ENCODE results near the gene AKR1E2. TPM values are rescaled to one million over a fixed set of nuclear protein-coding genes. Genes with fewer than 3 reads are reported as not detected.

The AKR1E2 gene
- total RNA-seq, 1 experiment from 2014 or later, result 24.5 TPM

DNA sequence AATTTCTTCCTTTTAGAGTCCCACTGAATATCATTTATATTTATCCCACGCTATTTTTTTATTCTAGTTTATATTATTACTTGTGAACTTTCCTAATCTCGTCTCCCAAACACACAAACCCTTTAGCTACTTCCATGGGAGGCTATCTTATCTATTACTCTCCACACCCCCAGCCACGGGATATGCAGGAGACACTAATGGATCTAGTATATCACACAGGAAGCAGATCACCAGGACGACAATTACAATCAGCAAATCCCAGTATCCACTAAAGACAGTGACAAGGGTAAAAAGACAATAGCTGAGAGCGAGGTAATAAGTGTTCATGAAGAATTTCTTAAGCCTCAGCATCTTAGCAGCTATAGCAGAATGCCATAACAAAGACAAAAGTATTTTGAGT lies 3.8 kb upstream of the AKR1E2 start:
- peaks cover 6% of the 10 kb centered on the region; the same call in 1 of the 2 replicates for H3K36me3 ChIP-seq
- H3K4me3 ChIP-seq, result no peak overlapping the region
- H3K9me3 ChIP-seq (replicated peaks), result peaks cover 9% of the 10 kb centered on the region
- no peaks in the 10 kb centered on the region for H3K27me3 ChIP-seq (replicated peaks)
- no peak for DNase-seq (ENCODE audit: low read depth in 1 of 2, low spot score in 2 of 2)
- peaks cover 19% of the 10 kb centered on the region for H3K4me1 ChIP-seq (replicated peaks)
- no peak overlapping the region for H3K27ac ChIP-seq

DNA sequence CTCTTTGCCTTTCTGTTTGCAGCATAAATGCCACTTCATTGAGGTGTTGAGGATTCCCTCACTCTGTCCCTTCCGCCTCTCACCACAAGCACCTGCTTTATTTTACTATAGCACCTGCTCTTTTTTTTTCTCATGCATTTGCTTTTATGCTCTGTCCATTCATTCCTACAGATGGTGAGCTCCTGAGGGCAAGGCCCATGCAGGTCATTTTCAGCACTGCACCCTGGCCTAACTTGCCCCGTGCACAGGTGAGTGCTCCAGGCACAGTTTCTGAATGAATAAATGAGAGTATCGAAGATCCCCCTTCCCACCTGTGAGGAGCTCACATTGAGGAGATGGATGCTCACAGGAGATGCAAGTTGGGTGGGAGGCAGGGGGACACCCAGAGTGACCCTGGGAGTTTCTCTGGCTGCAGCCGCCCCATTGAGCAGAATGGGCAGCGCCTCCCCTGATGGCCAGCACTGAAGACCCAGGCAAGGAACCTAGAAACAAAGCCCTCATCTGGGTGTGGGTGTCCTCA lies 1.2 kb upstream of the AKR1E2 start:
- Histone ChIP-seq H3K27ac (no peak overlapping the region), H3K9me3 (replicated peaks) (peaks cover 9% of the 10 kb centered on the region), H3K4me1 (replicated peaks) (peaks cover 21% of the 10 kb centered on the region)

DNA sequence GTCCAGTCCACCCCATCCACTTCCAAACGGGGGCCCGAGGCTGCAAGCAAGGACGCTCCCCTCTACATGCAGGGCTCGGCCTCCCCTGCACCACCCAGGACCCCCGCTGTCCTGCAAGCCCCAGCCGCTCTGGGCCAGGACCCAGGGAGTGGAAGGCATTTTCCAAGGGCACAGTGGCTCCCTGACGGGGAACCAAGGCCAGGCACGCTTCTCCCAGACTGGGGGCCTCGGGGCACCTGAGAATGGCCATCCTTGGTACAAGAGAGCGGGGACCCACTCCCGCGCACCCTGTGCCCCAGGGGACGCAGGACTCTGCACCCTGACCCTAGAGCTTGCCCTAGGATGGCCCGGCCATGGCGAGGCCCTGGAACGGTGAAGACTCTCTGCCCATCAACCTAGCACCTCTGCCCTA lies 545 bp upstream of the AKR1E2 start:
- Histone ChIP-seq H3K9me3 (replicated peaks) (peaks cover 9% of the 10 kb centered on the region), H3K36me3 (peaks cover 6% of the 10 kb centered on the region; the same call in 1 of the 2 replicates), H3K27ac (peak overlapping the region; percentile 96; the same call in 1 of the 2 replicates), H3K27me3 (replicated peaks) (no peaks in the 10 kb centered on the region), H3K4me1 (replicated peaks) (peaks cover 21% of the 10 kb centered on the region), H3K4me3 (peak overlapping the region; percentile 78)
- no peak for DNase-seq (ENCODE audit: low read depth in 1 of 2, low spot score in 2 of 2)

More for the DNA sequence above, 1.2 kb upstream of the AKR1E2 start:
- peaks cover 6% of the 10 kb centered on the region; the same call in 1 of the 2 replicates for H3K36me3 ChIP-seq
- DNase-seq (ENCODE audit: low read depth in 1 of 2, low spot score in 2 of 2), result no peak
- no peaks in the 10 kb centered on the region for H3K27me3 ChIP-seq (replicated peaks)
- no peak overlapping the region for H3K4me3 ChIP-seq

DNA sequence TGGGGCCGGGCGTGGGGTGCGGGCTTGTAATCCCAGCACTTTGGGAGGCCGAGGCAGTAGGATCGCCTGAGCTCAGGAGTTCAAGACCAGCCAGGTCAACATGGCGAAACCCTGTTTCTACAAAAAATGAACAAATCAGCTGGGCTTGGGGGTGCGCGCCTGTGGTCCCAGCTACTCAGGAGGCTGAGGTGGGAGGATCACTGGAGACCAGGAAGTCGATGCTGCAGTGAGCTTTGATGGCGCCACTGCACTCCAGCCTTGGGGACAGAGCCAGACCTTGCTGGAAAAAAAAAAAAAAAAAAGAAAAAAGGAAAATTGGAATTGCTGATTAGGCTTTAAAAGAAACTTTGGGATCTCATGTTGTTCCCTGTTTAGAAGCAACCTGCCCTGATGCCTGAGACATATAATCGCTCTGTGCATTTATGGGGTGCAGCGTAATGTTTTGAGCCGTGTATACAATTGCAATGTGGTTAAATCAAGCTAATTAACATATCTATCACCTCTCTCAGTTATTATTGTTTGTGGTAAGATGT lies 851 bp downstream of the AKR1E2 start:
- peaks cover 9% of the 10 kb centered on the region for H3K9me3 ChIP-seq (replicated peaks)
- peaks cover 20% of the 10 kb centered on the region for H3K36me3 ChIP-seq
- H3K4me1 ChIP-seq (replicated peaks), result peaks cover 21% of the 10 kb centered on the region
- no peak for DNase-seq (ENCODE audit: low read depth in 1 of 2, low spot score in 2 of 2)
- no peaks in the 10 kb centered on the region for H3K27me3 ChIP-seq (replicated peaks)
- peak overlapping the region; percentile 96 for H3K27ac ChIP-seq
- peak overlapping the region; percentile 78 for H3K4me3 ChIP-seq

DNA sequence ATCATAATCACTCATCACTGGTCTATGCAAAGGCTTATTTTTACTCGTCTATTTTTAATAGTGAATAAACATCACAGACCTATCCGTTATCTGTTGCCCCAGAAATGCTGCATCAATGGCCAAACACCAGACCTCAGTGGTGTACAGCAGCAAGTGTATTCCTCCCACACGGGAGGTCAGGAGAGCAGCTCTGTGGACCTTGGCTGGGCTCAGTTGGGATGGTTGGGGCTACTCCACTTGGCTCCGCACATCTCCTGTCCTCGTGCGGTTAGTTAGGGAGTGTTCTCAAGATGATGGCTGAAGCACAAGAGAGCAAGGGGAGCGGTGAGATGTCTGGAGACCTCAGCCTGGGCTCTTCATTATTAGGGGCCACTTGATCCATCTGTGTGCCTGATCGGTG lies 2.0 kb downstream of the AKR1E2 start:
- peaks cover 9% of the 10 kb centered on the region for H3K9me3 ChIP-seq (replicated peaks)
- no peak for DNase-seq (ENCODE audit: low read depth in 1 of 2, low spot score in 2 of 2)
- no peak overlapping the region for H3K4me3 ChIP-seq
- H3K4me1 ChIP-seq (replicated peaks), result peaks cover 21% of the 10 kb centered on the region
- no peak overlapping the region for H3K27ac ChIP-seq
- no peaks in the 10 kb centered on the region for H3K27me3 ChIP-seq (replicated peaks)
- H3K36me3 ChIP-seq, result peaks cover 29% of the 10 kb centered on the region

DNA sequence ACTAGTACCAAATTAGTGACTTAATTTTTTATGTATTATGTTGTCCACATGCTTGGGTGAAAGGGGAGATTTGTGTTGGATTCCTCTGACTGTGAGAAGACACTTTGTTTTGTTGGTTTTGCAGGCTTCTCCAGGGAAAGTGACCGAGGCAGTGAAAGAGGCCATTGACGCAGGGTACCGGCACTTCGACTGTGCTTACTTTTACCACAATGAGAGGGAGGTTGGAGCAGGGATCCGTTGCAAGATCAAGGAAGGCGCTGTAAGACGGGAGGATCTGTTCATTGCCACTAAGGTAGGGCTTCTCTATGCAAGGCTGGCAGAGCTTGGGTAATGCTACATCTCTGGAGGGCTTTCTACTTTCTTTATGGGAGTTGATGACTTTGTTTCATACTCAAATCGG lies 4.5 kb downstream of the AKR1E2 start:
- no peaks in the 10 kb centered on the region for H3K27me3 ChIP-seq (replicated peaks)

DNA sequence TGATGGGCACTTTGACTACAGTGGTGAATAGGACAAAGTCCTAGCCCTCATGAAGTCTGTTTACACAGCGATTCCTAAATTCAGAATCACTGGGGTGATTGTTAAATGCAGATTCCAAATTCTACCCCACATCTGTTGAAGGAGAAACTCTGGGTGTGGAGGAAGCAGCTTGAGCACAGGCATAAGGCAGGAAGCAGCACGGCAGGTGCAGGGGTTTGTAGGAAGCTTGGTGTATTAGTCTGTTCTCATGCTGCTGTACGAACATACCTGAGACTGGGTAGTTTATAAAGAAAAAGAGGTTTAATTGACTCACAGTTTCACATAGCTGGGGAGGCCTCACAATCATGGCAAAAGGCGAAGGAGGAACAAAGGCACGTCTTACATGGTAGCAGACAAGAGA lies 5.1 kb downstream of the AKR1E2 start:
- Histone ChIP-seq H3K36me3 (peaks cover 59% of the 10 kb centered on the region), H3K27ac (no peak overlapping the region), H3K27me3 (replicated peaks) (no peaks in the 10 kb centered on the region), H3K9me3 (replicated peaks) (no peaks in the 10 kb centered on the region), H3K4me1 (replicated peaks) (peaks cover 13% of the 10 kb centered on the region), H3K4me3 (no peak overlapping the region)
- DNase-seq (ENCODE audit: low read depth in 1 of 2, low spot score in 2 of 2), result peak in 1 of 2 experiments; percentile 15

More for the DNA sequence above, 4.5 kb downstream of the AKR1E2 start:
- Histone ChIP-seq H3K36me3 (peaks cover 54% of the 10 kb centered on the region), H3K27ac (no peak overlapping the region), H3K4me3 (no peak overlapping the region), H3K9me3 (replicated peaks) (peaks cover 3% of the 10 kb centered on the region), H3K4me1 (replicated peaks) (peaks cover 18% of the 10 kb centered on the region)
- DNase-seq (ENCODE audit: low read depth in 1 of 2, low spot score in 2 of 2), result peak in 1 of 2 experiments; percentile 23

DNA sequence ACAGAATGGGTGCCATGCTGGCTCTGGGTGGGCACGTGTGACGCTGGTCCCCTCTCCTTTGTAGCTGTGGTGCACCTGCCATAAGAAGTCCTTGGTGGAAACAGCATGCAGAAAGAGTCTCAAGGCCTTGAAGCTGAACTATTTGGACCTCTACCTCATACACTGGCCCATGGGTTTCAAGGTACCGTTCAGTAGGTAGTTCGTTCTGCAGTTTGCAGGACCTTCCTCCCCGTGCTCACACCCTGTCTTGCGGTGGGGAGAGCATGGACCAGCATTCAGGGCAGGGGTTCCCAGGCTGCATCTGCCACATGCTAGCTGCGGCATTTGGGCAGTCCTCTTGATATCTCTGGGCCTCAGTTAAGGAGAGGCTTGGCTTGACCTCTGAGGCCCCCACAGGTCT lies 7.3 kb downstream of the AKR1E2 start:
- no peak overlapping the region for H3K27ac ChIP-seq
- H3K27me3 ChIP-seq (replicated peaks), result no peaks in the 10 kb centered on the region
- no peaks in the 10 kb centered on the region for H3K9me3 ChIP-seq (replicated peaks)
- no peak overlapping the region for H3K4me3 ChIP-seq
- peaks cover 64% of the 10 kb centered on the region for H3K36me3 ChIP-seq
- peak in 1 of 2 experiments; percentile 25 for DNase-seq (ENCODE audit: low read depth in 1 of 2, low spot score in 2 of 2)
- no peaks in the 10 kb centered on the region for H3K4me1 ChIP-seq (replicated peaks)

DNA sequence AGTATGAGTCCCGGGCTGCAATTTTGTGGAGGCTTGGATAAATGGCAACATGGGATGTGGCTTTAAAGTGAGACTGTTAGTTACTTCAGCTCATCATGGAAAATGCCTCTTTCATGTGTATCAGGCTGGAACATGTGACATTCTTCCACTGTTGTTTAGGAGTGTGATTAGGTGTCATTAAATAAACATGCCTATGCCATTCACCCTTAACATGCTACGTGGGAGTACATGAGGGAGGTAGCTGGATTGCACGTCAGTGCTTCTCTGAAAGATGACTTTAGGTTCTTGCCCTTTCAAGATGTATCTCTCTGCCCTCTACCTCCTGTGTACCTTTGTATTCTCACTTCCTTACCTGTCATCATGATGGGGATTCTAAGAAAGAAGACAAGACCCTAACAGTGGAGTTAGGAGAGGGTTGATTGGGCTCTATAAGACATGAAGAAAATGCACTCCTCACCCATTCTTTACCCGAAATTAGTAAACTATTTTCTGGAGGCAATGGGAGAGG lies 8.9 kb downstream of the AKR1E2 start:
- Histone ChIP-seq H3K27ac (no peak overlapping the region), H3K27me3 (replicated peaks) (no peaks in the 10 kb centered on the region), H3K4me1 (replicated peaks) (no peaks in the 10 kb centered on the region), H3K4me3 (no peak overlapping the region), H3K9me3 (replicated peaks) (no peaks in the 10 kb centered on the region), H3K36me3 (peaks cover 71% of the 10 kb centered on the region)
- DNase-seq (ENCODE audit: low read depth in 1 of 2, low spot score in 2 of 2), result peak in 1 of 2 experiments; percentile 12

DNA sequence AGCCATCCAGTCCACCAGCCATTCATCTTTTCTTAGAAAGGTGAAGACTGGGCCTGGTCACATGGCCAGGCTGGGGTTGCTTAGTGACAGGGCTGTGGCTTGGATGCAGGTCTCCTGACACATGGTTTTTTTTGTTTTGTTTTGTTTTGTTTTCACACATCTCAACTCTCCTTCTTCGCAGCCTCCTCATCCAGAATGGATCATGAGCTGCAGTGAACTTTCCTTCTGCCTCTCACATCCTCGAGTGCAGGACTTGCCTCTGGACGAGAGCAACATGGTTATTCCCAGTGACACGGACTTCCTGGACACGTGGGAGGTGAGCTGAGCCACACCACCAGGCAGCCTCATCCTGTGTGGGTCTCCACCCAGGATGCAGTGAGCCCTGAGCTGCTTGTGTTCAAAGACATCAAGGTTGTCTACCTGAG lies 9.5 kb downstream of the AKR1E2 start:
- no peak overlapping the region for H3K4me3 ChIP-seq
- peak in 1 of 2 experiments; percentile 18 for DNase-seq (ENCODE audit: low read depth in 1 of 2, low spot score in 2 of 2)
- H3K27me3 ChIP-seq (replicated peaks), result no peaks in the 10 kb centered on the region
- H3K27ac ChIP-seq, result no peak overlapping the region
- H3K36me3 ChIP-seq, result peaks cover 73% of the 10 kb centered on the region
- H3K9me3 ChIP-seq (replicated peaks), result no peaks in the 10 kb centered on the region
- no peaks in the 10 kb centered on the region for H3K4me1 ChIP-seq (replicated peaks)

DNA sequence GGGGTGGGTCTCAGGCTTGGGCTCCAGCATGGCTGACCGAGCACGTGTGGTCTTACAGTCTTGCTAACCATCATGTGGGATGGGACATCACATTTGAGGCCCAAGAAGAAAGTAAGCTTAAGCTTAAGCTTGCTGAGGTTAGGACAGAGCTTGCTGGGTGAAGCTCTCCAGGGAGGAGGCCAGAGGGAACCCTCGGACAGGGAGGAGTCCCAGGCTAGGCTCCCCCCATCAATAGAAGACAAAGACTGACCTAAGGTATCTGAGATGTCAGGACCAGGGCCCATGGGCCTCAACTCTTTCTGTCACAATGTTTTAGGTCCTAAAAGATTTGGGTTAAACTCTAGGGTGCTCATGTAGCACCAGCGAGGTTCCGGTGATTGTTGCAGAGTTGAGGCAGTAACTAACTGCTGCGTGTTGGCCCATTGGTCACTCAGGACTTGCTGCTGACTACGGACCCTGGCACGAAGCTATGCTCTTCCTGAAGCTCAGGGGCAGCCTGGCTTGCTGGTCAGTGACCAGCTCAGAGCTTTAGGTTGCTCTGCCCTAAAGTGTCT lies 10.5 kb downstream of the AKR1E2 start:
- peak in 1 of 2 experiments; percentile 17 for DNase-seq (ENCODE audit: low read depth in 1 of 2, low spot score in 2 of 2)
- Histone ChIP-seq H3K27ac (no peak overlapping the region), H3K36me3 (peaks cover 66% of the 10 kb centered on the region), H3K4me1 (replicated peaks) (no peaks in the 10 kb centered on the region), H3K9me3 (replicated peaks) (no peaks in the 10 kb centered on the region), H3K4me3 (no peak overlapping the region), H3K27me3 (replicated peaks) (no peaks in the 10 kb centered on the region)

DNA sequence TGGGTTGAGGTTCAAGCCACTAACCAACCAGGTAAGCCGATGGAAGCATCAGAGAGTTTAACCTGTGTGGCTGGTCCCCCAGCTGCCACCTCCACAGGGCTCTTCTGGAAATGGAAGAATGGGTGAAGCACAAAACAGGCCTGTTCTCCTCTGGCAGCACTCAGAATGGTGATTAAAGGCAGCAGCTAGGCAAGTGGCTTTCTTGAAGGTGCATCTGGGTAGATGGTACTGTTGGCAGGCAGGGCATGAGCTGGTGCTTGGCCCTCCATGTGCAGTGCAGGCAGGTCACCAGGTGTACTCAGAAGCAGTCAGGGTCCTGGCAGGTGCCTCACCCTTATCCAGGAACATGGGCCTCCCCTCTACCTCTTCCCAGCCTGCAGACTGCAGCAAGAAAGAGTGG lies 11.5 kb downstream of the AKR1E2 start:
- Histone ChIP-seq H3K9me3 (replicated peaks) (no peaks in the 10 kb centered on the region), H3K36me3 (peaks cover 59% of the 10 kb centered on the region), H3K27me3 (replicated peaks) (no peaks in the 10 kb centered on the region), H3K27ac (no peak overlapping the region), H3K4me3 (no peak overlapping the region), H3K4me1 (replicated peaks) (no peaks in the 10 kb centered on the region)
- DNase-seq (ENCODE audit: low read depth in 1 of 2, low spot score in 2 of 2), result peak in 1 of 2 experiments; percentile 33

DNA sequence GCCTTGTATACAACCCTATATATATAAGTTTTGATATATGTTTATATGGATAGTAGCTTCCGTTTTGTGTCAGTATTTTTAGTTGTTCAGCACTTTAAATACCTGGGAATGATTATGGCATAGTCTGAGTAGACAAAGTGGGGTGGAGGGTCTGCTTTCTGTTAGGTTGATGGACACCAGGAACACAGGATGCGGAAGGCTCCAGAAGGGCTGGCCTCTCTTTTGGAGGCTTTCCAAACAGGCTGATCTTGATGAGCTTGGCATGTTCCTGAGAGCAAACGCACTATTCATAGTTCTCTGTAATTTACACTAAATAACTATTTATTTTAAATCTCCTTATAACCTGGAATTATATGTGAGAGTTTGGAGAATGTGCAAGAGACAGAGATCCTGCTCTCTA lies 12.7 kb downstream of the AKR1E2 start:
- Histone ChIP-seq H3K9me3 (replicated peaks) (no peaks in the 10 kb centered on the region), H3K36me3 (peaks cover 59% of the 10 kb centered on the region), H3K27me3 (replicated peaks) (no peaks in the 10 kb centered on the region), H3K27ac (no peak overlapping the region), H3K4me1 (replicated peaks) (no peaks in the 10 kb centered on the region), H3K4me3 (no peak overlapping the region)
- DNase-seq (ENCODE audit: low read depth in 1 of 2, low spot score in 2 of 2), result no peak

DNA sequence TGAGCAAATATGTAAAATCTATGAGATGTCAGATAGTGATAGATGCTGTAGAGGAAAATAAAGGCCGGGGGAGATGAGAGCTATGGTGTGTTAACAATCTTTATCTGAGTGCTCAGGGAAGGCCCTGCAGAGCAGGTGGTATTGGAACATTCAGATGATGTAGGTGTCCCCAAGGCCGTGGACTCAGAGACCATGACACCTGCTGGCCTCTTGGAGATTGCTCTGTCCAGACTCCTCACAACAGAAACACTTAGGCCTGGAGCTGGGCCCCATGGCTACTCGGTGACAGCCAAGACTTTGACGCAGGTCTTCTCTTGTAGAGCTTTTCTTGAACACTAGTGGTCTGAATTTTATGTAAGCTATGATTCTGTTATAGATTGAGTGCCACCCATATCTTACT lies 13.3 kb downstream of the AKR1E2 start:
- Histone ChIP-seq H3K36me3 (peaks cover 53% of the 10 kb centered on the region), H3K9me3 (replicated peaks) (no peaks in the 10 kb centered on the region), H3K27me3 (replicated peaks) (no peaks in the 10 kb centered on the region), H3K4me1 (replicated peaks) (no peaks in the 10 kb centered on the region), H3K27ac (no peak overlapping the region), H3K4me3 (no peak overlapping the region)
- peak in 1 of 2 experiments; percentile 32 for DNase-seq (ENCODE audit: low read depth in 1 of 2, low spot score in 2 of 2)
